ENCODE results near the gene MKRN1.
"Not testable (repeated sequence)": the region's sequence is repeated elsewhere in the genome, so short reads cannot be mapped to it uniquely, and the experiment has no call there.

Gene MKRN1

DNA sequence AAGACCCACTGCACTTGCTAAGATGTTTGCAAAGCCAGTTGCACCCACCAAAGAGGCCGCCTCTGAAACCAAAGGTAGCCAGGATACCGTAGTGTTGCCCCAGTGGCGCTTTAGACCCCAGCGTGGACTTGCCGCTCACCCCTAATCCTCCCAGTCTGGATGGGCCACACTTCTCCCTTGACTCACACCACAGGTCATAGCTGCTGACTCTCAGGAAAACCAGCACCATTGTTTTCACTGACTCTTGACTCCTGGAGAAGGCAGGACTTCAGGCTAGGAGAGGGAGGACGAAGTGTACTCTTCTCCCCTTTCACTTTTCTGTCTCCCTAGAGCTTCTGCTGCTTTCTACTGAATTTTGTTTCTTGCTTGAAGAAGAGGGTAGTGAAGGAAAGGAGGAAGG is 53.2 kb downstream of the MKRN1 start:
- DNase-seq, result no peak

- no peak for DNase-seq
These were observed 53.6 kb downstream of the MKRN1 start for GRCh38 chr7:140425718-140426117.

DNA sequence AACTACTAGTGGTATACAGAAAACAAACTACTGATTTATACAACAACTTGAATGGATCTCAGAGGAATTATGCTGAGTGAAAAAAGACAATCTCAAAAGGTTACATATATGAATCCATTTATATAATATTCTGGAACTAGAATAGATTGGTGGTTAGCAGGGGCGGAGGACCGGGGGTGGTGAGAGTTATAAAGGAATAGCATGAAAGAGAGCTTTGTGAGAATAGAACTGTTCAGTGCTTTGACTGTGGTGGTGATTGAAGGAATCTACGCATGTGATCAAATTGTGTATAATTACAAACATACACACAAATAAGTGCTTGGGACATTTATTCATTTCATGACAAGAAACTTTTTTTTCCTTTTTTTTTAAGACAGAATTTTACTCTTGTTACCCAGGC is 55.8 kb downstream of the MKRN1 start:
- DNase-seq, result no peak

DNA sequence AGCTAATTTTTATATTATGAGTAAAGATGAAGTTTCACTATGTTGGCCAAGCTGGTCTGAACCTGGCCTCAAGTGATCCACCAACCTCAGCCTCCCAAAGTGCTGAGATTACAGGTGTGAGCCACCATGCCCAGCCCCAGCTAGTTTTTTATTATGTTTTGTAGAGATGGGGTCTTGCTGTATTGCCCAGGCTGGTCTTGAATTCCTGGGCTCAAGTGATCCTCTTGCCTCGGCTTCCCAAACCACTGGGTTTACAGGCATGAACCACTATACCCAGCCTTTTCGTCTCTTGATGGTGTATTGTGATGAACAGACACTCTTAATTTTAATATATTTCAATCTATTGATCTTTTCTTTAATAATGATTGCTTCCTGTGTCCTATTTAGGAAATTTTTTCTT is 57.8 kb downstream of the MKRN1 start:
- DNase-seq, result no peak

GRCh38 chr7:140418653-140419052 is 60.7 kb downstream of the MKRN1 start:
- no peak for DNase-seq

DNA sequence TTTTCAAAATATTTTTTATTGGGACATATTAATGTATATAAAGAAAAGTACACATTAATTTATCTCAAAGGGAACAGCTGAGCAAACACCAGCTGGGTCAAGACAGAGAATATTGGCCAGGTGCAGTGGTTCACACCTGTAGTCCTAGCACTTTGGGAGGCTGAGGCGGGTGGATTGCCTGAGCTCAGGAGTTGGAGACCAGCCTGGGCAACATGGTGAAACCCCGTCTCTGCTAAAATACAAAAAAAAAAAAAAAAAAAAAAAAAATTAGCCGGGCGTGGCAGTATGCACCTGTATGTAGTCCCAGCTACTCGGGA is 61.2 kb downstream of the MKRN1 start:
- not testable (repeated sequence) for DNase-seq

- DNase-seq, result no peak
These were observed 61.7 kb downstream of the MKRN1 start for GRCh38 chr7:140417456-140418155.

DNA sequence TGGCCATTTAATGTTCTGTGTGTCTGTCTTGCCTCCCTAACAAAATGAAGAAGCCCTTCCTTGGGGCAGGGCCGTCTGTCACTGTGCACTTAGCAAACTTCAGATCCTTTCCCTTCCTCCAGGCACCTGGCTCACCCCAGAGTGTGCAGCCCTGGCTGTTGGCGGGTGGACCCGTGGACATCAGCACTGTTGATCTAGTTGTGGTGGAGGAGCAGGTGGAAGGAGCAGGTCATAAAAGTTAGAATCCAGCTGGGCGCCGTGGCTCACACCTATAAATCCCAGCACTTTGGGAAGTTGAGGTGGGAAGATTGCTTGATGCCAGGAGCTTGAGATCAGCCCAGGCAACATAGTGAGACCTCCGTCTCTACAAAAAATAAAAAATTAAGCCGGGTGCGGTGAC is 62.7 kb downstream of the MKRN1 start:
- no peak for DNase-seq

- DNase-seq, result not testable (repeated sequence)
These were observed 63.5 kb downstream of the MKRN1 start for GRCh38 chr7:140415816-140416215.

DNA sequence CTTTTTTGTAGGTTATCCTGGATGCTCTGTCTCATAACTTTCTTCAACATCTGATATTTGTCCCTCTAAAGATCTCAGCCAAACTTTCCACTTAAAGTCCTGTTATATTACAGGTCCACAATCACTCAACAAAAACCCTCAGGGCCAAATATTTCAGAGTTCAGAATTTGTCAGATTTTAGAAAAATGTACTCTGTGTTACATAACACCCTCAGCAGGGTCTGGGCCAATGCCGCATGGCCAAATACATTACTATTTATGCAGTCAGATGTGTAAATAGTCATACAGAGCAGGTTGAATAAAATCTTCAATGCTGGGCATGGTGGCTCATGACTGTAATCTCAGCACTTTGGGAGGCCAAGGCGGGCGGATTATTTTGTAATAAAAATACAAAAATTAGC is 63.9 kb downstream of the MKRN1 start:
- DNase-seq, result no peak

GRCh38 chr7:140404565-140405065 is 74.7 kb downstream of the MKRN1 start:
- no peak for DNase-seq

GRCh38 chr7:140403878-140404564 is 75.3 kb downstream of the MKRN1 start, which contains the start of gene RAB19:
TSS of gene RAB19 (plus strand) at chr7:140404058. CDS start at chr7:140407647, 3,589 bp downstream.
- DNase-seq, result peak; percentile 31 to 47
